Endothelial cell of umbilical vein (primary cell): ENCODE results near the gene TUBA4A.

Experiments
- CTCF ChIP-seq, 2 donors: IDR thresholded peaks; 1 replicate in 1 of 2; 2 replicates in 1 of 2; pipeline ENCODE4 v1.5.1; 2011; ENCODE audit warnings: low read length in 2 of 2, mild to moderate bottlenecking in 2 of 2, moderate library complexity in 2 of 2, control low read depth in 1 of 2, inconsistent platforms in 1 of 2, low read depth in 1 of 2; ENCODE audit not compliant: insufficient read depth in 1 of 2; ENCODE audit errors: extremely low read depth in 1 of 2
- EZH2 ChIP-seq: IDR thresholded peaks from 2 replicates; pipeline ENCODE4 v1.6.1; 2012; ENCODE audit warnings: borderline replicate concordance, low read depth, mild to moderate bottlenecking, moderate library complexity, low read length, inconsistent platforms; ENCODE audit not compliant: severe bottlenecking
- FOS ChIP-seq: IDR thresholded peaks from 2 replicates; pipeline ENCODE4 v1.6.1; 2011; ENCODE audit warnings: mild to moderate bottlenecking, low read length, moderate library complexity, borderline replicate concordance; ENCODE audit not compliant: insufficient read depth
- MYC ChIP-seq: IDR thresholded peaks from one replicate; pipeline ENCODE4 v1.6.1; 2011; ENCODE audit warnings: mild to moderate bottlenecking, low read depth, low read length
- POLR2A ChIP-seq: IDR thresholded peaks from 2 replicates; pipeline ENCODE4 v1.6.1; 2012; ENCODE audit warnings: low read depth, mild to moderate bottlenecking, control low read depth, low read length
- POLR2AphosphoS5 ChIP-seq: IDR thresholded peaks from 2 replicates; pipeline ENCODE4 v1.6.1; 2012; ENCODE audit warnings: low read depth, mild to moderate bottlenecking, control low read depth, low read length, moderate library complexity; ENCODE audit not compliant: insufficient read depth
- TF ChIP-seq, protein P1 (sequence below): IDR thresholded peaks from 2 replicates; pipeline ENCODE4 v1.6.1; 2011; ENCODE audit not compliant: insufficient read depth, insufficient read length

DNA sequence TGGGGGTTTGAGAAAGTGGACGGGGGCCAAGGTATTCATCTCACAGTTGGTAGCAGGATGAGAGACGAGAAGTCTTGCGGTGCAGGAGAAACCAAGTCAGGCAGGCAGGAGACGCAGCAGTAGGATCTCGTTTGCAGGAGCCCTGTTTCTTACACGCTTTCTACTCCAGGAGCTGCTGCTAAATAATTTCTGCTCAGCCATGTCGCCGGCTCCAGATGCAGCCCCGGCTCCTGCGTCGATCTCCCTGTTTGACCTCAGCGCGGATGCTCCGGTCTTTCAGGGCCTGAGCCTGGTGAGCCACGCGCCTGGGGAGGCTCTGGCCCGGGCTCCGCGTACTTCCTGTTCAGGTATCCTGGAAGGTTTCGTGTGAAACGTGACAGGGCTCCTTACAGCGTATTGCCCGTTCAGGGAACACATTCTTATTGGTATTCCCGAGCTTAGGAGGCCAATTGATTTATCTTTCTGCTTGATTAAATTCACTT, 23.6 kb downstream of the TUBA4A start:
- no peak for TF ChIP-seq CTCF (IDR thresholded peaks at IDR 0.05; ENCODE audit: extremely low read depth in 1 of 2, insufficient read depth in 1 of 2, low read depth in 1 of 2, low read length in 2 of 2)
- TF ChIP-seq POLR2A: no peak
- TF ChIP-seq EZH2: no peak
- TF ChIP-seq POLR2AphosphoS5: no peak
- no peak for TF ChIP-seq FOS
- TF ChIP-seq, protein P1, sequence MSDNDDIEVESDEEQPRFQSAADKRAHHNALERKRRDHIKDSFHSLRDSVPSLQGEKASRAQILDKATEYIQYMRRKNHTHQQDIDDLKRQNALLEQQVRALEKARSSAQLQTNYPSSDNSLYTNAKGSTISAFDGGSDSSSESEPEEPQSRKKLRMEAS: no peak
- TF ChIP-seq MYC: no peak
